ENCODE results near the gene ZNF214. TPM values are rescaled to one million over a fixed set of nuclear protein-coding genes. Genes with fewer than 3 reads are reported as not detected.

The ZNF214 gene
- total and polyA plus RNA-seq, 4 donors = 0.57 to 2.3 (median 1.2) TPM

DNA sequence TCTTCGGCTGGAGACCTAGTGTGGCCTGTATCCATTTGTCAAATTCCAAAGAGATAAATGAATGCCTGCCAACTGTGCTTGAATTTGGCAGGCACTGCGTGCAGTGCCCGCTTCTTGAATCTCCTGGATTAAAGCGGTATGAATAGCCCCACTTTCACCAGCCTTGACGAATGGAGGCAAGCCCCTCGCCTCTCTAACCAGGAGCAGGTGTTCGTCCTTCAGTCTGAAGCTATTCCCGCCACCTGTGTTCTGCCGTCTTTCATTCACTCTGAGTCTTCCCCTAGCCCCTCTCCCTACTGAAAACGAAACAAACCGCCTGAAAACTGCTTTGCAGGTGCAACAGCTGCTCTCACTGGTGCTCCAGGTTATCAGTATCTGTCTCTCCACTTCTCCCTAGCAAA is 11.3 kb upstream of the ZNF214 start:
- TF ChIP-seq MAX (IDR thresholded peaks at IDR 0.05) (no peak), YY1 (IDR thresholded peaks at IDR 0.05) (no peak), FOXA1 (IDR thresholded peaks at IDR 0.05) (no peak), JUND (IDR thresholded peaks at IDR 0.05) (no peak), GABPA (IDR thresholded peaks at IDR 0.05 in 1 of 2, conservative IDR thresholded peaks at IDR 0.05 in 1 of 2) (no peak), TAF1 (conservative IDR thresholded peaks at IDR 0.05) (no peak), ATF3 (IDR thresholded peaks at IDR 0.05) (no peak)
- TF ChIP-seq, protein P1, sequence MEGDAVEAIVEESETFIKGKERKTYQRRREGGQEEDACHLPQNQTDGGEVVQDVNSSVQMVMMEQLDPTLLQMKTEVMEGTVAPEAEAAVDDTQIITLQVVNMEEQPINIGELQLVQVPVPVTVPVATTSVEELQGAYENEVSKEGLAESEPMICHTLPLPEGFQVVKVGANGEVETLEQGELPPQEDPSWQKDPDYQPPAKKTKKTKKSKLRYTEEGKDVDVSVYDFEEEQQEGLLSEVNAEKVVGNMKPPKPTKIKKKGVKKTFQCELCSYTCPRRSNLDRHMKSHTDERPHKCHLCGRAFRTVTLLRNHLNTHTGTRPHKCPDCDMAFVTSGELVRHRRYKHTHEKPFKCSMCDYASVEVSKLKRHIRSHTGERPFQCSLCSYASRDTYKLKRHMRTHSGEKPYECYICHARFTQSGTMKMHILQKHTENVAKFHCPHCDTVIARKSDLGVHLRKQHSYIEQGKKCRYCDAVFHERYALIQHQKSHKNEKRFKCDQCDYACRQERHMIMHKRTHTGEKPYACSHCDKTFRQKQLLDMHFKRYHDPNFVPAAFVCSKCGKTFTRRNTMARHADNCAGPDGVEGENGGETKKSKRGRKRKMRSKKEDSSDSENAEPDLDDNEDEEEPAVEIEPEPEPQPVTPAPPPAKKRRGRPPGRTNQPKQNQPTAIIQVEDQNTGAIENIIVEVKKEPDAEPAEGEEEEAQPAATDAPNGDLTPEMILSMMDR (IDR thresholded peaks at IDR 0.05; ENCODE audit: low read depth, low read length, missing input control) = no peak
- Histone ChIP-seq H3K4me3 (ENCODE audit: low read depth in 1 of 3, low read length in 3 of 3) (peak overlapping the region; percentile 47 to 65 (median 53)), H3K27ac (ENCODE audit: low read depth in 1 of 2, low read length in 2 of 2) (peak overlapping the region in 1 of 2 donors; percentile 11), H3K36me3 (ENCODE audit: control insufficient read depth in 4 of 4, insufficient read depth in 3 of 4, low read depth in 1 of 4, low read length in 3 of 4) (no peaks in the 10 kb centered on the region), H3K27me3 (ENCODE audit: control insufficient read depth in 4 of 4, insufficient read depth in 4 of 4, low read length in 3 of 4) (no peaks in the 10 kb centered on the region), H3K9ac (ENCODE audit: low read depth in 1 of 2, low read length in 2 of 2) (peak overlapping the region in 1 of 2 donors; percentile 55), H3K9me3 (ENCODE audit: control insufficient read depth in 4 of 4, low read length in 3 of 4) (no peaks in the 10 kb centered on the region), H3K4me1 (ENCODE audit: control insufficient read depth in 4 of 4, insufficient read depth in 4 of 4, low read length in 3 of 4) (peaks cover 3 to 28% (median 15%) of the 10 kb centered on the region in 4 donors)
- DNase-seq (ENCODE audit: low spot score) = no peak
- 38% methylated on average over 11 of the region's 11 CpGs for WGBS

DNA sequence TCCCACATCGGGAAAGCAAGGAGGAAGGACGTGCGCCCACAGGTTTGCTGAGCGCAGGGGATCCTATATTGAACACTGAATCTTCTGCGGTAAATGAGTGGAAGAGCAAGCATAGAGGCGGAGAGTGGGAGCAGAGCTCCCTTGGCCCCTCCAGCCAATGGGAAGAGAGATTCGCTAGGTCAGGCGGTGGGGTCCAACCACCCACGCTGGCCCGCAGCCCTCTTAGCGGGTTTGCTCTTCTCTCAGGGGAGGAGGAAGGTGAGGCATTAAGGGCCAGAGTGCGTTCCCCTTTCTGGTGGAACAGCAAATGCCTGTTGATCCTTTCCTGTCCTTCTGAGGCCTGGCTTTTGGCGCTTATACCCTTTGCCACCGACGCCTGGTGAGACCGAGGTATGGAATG is 10.7 kb upstream of the ZNF214 start:
- no peak for DNase-seq (ENCODE audit: low spot score)
- WGBS = 92% methylated on average over 16 of the region's 16 CpGs
- Histone ChIP-seq H3K9me3 (ENCODE audit: control insufficient read depth in 4 of 4, low read length in 3 of 4) (no peaks in the 10 kb centered on the region), H3K27ac (ENCODE audit: low read depth in 1 of 2, low read length in 2 of 2) (no peak overlapping the region), H3K27me3 (ENCODE audit: control insufficient read depth in 4 of 4, insufficient read depth in 4 of 4, low read length in 3 of 4) (no peaks in the 10 kb centered on the region), H3K9ac (ENCODE audit: low read depth in 1 of 2, low read length in 2 of 2) (no peak overlapping the region), H3K4me1 (ENCODE audit: control insufficient read depth in 4 of 4, insufficient read depth in 4 of 4, low read length in 3 of 4) (peaks cover 3 to 28% (median 15%) of the 10 kb centered on the region in 4 donors), H3K4me3 (ENCODE audit: low read depth in 1 of 3, low read length in 3 of 3) (no peak overlapping the region), H3K36me3 (ENCODE audit: control insufficient read depth in 4 of 4, insufficient read depth in 3 of 4, low read depth in 1 of 4, low read length in 3 of 4) (no peaks in the 10 kb centered on the region)
- no peak for TF ChIP-seq RXRA (IDR thresholded peaks at IDR 0.05)
- TF ChIP-seq ZBTB33 (IDR thresholded peaks at IDR 0.05) = no peak
- TF ChIP-seq, protein P2, sequence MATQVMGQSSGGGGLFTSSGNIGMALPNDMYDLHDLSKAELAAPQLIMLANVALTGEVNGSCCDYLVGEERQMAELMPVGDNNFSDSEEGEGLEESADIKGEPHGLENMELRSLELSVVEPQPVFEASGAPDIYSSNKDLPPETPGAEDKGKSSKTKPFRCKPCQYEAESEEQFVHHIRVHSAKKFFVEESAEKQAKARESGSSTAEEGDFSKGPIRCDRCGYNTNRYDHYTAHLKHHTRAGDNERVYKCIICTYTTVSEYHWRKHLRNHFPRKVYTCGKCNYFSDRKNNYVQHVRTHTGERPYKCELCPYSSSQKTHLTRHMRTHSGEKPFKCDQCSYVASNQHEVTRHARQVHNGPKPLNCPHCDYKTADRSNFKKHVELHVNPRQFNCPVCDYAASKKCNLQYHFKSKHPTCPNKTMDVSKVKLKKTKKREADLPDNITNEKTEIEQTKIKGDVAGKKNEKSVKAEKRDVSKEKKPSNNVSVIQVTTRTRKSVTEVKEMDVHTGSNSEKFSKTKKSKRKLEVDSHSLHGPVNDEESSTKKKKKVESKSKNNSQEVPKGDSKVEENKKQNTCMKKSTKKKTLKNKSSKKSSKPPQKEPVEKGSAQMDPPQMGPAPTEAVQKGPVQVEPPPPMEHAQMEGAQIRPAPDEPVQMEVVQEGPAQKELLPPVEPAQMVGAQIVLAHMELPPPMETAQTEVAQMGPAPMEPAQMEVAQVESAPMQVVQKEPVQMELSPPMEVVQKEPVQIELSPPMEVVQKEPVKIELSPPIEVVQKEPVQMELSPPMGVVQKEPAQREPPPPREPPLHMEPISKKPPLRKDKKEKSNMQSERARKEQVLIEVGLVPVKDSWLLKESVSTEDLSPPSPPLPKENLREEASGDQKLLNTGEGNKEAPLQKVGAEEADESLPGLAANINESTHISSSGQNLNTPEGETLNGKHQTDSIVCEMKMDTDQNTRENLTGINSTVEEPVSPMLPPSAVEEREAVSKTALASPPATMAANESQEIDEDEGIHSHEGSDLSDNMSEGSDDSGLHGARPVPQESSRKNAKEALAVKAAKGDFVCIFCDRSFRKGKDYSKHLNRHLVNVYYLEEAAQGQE (IDR thresholded peaks at IDR 0.05) = no peak
